HG03558 (cell line): ENCODE measurements around the gene EVA1A.
"Not testable (repeated sequence)": the region's sequence is repeated elsewhere in the genome, so short reads cannot be mapped to it uniquely, and the experiment has no call there.

Experiments
- ATAC-seq: cut with Tn5 transposase; IDR thresholded peaks from one replicate; pipeline ENCODE4 v1.9.1; 2021; ENCODE audit warnings: moderate number of reproducible peaks; ENCODE audit not compliant: unreplicated experiment; ENCODE audit errors: extremely low read depth

The EVA1A gene

DNA sequence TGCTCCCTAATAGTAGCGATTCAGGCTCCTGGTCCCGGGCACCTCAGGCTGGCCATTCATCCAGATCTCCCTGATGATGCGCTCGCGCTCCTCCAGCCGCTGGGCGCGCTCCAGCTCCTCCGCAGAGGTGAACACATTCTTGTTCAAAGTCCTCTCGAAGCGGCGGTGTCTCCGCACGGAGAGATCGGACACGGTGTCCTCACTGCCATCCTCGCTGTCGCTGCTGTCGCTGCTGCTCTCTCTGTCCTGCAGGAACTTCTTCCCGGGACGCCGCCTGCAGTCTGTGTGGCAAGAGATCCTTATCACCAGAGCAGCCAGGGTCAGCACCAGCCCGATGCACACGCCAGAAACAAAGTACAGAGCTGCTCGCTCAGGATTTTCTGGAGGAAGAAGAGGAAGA is 67.5 kb downstream of the EVA1A start:
- no peak for ATAC-seq

DNA sequence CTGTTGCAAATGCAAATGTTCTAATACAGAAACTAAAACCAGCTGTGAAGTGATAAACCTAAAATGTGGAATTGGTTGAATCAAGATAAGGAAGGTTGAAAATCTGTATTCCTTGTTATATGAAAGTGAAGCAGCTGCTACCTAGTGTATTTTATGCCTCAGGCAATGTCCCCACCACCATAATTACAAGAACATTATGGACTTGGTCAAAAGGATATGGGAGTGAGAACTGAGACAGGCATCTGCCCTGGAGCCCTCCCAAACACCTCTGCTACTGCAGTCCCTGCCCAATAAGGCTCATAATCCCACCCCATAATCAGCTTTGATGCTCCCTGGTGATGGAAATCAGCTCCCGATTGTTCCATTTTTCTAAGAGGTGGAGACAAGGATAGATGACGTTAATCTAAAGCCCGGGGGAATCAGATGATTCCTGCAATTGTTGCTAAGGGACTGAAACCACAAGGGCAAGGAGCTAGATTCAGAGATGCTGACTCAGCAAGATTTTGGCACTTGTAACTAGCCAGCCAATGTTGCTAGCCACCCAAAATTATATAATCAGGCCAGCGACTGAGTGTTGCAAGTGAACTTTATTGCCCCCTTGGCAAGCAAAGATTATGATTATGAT is 69.5 kb downstream of the EVA1A start:
- ATAC-seq: no peak

DNA sequence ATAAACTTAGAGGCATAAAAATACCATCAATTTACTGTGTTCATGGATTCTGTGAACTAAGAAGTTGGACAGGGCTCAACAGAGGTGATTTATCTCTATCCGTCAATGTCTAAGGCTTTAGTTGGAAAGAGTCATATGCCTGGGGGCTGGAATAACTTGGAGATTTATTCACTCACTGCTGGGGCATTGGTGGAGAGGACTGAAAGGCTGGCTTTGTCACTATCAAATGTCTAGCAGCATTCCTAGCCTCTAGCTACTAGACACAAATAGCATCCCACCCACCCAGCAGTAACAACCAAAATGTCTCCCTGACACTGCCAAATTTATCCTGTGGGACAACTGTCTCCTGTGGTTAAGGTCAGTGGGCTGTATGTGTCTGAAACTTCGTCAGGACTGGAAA is 71.0 kb downstream of the EVA1A start:
- no peak for ATAC-seq

DNA sequence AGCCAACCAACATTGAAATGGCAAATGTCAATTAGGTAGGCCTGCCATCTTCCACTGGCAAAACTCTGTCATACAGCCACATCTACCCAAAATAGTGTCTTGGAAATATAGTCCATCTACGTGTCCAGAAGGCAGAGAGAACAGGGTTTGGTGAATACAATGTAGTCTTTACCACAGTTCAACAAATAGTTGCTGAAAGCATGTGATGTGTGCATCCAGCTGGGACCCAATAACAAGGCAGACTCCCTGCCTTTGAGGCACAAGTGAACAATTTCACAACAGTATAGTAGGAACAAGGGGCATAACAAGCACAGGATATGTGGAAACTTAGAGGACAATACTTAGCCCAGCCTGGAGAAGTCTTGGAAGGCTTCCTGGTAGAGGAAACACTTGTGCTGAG is 72.6 kb downstream of the EVA1A start:
- ATAC-seq: no peak

- not testable (repeated sequence) for ATAC-seq
These were observed 74.0 kb downstream of the EVA1A start for GRCh38 chr2:75486735-75487134.

DNA sequence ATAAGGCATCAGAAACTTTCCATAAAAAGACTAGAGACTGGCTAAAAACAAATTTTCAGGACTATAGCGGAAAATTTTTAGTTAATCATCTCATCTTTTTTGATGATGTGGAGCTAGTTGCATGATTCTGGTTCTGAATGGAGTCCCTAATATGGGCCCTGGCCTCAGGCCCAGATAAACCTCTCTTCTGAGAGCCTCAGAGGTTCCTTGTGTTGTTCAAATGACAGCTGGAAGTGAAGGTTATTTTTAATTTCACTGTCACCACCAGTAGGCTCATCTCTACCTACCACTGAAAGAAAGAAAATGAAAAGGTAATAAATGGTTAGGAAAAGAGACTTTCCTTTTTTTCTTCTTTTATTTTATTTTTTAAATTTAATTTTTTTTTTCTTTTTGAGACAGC is 75.9 kb downstream of the EVA1A start:
- no peak for ATAC-seq

GRCh38 chr2:75483878-75484277 is 76.9 kb downstream of the EVA1A start:
- no peak for ATAC-seq

DNA sequence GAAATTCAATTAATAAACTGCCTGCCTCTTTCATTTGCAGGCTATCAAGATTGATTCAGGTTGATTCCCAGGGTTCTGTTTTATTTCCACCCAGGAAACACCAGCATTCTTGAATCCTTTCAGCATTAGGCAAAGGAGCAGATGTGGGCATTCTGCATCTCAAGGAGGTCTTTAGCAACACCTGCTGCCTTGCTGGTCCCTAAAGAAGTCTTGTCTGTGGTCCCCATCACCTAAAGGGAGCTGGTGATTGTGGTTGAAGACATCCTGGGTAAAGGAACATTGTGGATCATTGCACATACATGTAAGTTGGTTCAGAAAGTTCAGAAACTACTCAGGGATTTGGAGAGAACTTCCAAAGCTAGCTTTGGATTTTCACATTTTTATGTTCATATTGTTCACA is 78.3 kb downstream of the EVA1A start:
- no peak for ATAC-seq

GRCh38 chr2:75480971-75481836 is 79.5 kb downstream of the EVA1A start:
- no peak for ATAC-seq

DNA sequence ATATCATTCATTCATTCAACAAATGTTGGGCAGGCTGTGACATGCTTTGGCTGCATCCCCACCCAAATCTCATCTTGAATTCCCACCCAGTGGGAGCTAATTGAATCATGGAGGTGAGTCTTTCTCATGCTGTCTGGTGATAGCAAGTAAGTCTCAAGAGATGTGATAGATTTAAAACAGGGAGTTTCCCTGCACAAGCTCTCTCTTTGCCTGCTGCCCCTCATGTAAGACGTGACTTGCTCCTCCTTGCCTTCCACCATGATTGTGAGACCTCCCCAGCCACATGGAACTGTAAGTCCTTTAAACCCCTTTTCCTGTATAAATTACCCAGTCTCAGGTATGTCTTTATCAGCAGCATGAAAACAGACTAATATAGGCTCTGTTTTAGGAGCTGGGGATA is 83.0 kb downstream of the EVA1A start:
- ATAC-seq: not testable (repeated sequence)

DNA sequence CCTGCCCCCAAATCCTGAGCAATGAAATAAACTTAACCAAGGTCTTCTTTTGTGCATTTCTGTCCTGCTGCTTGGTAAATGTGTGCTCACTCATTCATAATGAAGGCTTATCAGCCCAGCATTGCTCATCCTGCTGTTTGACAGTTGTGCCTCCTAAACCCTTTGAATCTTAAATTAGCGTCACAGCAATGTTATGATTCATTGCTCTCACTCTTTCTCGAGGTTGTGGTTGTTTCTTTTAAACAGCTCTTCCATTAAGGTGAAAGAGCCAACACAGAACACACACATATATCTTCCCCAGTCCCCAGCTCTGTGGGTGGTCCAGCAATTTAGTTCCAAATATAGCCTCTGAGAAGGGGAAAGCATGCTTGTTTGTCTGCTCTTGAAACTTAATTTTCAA is 84.0 kb downstream of the EVA1A start:
- no peak for ATAC-seq

DNA sequence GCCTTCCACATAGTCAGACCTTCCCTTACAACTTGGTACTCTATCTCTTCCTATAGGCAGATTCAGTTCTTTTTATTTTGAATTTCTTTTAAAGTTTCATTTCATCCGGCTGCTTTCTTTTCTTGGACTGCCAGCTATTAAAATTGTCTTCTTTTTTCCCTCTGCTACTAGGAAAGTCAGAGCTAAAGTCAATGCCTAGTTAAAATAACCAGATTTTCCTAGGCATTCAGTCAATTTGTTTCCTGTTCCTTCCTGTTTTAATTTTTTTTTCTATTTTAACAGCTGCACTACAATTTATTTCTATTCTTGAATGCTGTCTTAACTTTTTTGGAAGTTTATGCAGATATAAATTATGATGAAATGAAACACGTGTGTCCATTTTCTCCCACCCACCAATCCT is 84.8 kb downstream of the EVA1A start:
- ATAC-seq: no peak

DNA sequence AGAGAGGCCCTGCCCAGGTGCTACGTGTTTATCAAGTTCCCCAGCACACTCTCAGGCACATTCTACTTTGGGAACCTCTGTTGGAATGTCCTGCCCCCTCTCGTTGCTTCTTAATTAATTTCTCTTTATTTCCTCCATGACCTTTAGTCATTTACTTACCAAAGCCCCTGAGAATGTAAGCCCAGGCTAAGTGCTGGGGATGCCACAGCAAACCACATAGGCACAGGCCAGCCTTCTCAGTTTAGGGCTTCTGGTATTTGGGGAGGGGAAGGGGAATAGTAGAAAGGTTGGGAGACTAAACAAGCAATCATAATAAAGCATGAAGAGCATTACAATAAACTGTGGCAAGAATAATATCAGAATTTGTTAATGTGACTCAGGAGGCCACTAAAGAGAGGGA is 85.7 kb downstream of the EVA1A start:
- ATAC-seq: no peak

GRCh38 chr2:75474115-75474514 is 86.6 kb downstream of the EVA1A start:
- no peak for ATAC-seq

- ATAC-seq: no peak
These were observed 93.9 kb downstream of the EVA1A start for GRCh38 chr2:75466708-75467311.

DNA sequence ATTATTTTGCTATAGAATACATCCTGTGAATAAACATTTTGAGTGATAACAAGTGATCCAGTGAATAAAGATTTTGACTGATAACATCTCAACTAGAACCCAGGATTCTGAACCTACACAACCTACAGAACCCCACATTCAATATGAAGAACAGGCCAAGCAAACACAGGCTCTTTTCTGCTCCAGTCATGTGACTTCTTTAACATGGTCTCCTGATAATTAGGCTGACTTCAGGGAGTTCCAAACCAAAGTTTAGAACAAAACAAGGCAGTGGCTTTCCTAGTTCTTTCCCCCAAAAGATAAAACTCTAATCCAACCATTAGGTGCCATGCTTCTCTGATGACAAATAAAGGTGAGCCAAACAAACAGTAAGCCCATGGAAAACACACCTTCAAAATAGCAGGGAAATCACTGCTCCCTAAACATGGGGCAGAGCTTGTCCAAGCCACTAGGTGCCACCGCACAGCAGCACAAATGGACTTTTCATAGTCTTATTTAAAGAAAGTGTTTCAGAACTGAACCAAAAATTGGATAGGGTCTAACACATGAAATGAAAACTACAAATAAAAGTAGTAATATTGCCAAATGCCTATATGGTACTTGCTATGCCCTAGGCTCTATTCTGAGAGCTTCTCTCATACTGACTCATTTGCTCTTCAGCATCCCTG is 95.3 kb downstream of the EVA1A start:
- no peak for ATAC-seq

GRCh38 chr2:75464348-75464946 is 96.3 kb downstream of the EVA1A start:
- no peak for ATAC-seq

DNA sequence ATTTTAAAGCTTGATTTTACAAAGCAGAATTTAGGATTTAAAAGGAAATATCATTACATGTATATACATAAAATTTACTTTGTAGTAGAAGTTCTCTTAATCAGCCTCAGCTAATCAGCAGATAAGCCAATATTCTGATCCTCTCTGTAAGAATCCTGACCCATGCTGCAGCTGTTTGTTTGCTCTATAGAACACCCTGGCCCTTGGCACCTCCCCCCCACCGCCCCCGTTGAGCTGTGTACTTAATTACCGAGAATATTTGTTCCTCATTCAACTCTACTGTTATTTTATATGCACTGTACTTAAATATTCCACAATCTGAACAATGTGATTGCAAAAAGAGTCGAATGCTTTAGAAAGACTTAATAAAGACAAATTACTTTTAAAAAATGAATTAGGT is 98.0 kb downstream of the EVA1A start:
- ATAC-seq: no peak

DNA sequence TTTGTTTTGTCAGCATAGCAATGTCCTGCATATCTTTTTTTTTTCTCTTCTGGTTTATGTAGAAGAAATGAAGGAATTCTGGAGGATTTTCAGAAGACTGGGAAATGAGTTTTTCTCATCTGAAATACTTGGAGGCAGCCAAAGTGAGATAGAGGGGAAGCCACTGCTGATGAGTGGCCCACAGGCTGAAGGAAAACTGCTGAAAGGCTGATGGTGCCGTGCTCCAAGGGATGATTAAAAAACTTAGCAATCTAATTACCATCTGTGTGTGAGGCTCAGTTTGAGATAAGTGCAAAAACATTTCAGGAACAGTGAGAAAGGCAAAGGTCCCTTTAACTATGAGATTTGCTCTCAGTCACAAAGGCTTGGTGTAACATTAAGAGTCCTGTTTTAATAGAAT is 98.5 kb downstream of the EVA1A start:
- no peak for ATAC-seq

DNA sequence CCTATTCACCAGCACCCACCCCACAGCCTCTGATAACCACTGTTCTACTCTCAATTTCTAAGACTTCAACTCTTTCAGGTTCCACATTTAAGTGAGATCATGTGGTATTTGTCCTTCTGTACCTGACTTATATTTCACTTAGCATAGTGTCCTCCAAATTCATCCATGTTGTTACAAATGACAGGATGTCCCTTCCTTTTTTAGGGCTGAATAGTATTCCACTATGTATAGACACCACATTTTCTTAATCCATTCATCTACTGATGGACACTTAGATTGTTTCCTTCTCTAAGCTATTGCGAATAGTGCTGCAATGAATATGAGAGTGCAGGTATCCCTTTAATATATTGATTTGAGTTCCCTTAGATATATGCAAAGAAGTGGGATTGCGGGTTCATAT is 100.1 kb downstream of the EVA1A start:
- ATAC-seq: no peak
